OCI-LY7 (cell line): ENCODE data around the gene OLA1.

Experiments
- CTCF ChIP-seq: fragments of 200-600 bp; sonication (generic); conservative IDR thresholded peaks from 2 replicates; pipeline ENCODE4 v1.5.1; 2014; ENCODE audit warnings: mild to moderate bottlenecking, antibody characterized with exemption, low read length, moderate library complexity, mixed read lengths
- EZH2phosphoT487 ChIP-seq: fragments of 200-600 bp; sonication (generic); IDR thresholded peaks from 2 replicates; pipeline ENCODE4 v1.6.1; 2018; ENCODE audit warnings: low read depth, borderline replicate concordance, mild to moderate bottlenecking, mixed run types, antibody characterized with exemption, low read length, moderate library complexity, mixed read lengths

- TF ChIP-seq CTCF (no peak), EZH2phosphoT487 (no peak)
Observed at GRCh38 chr2:174027956-174028355, 220.4 kb downstream of the OLA1 start.
